ENCODE results near the gene PIGQ.
A peak's percentile ranks its signal among the peaks of the same experiment; 100 is the strongest.

Gene PIGQ

DNA sequence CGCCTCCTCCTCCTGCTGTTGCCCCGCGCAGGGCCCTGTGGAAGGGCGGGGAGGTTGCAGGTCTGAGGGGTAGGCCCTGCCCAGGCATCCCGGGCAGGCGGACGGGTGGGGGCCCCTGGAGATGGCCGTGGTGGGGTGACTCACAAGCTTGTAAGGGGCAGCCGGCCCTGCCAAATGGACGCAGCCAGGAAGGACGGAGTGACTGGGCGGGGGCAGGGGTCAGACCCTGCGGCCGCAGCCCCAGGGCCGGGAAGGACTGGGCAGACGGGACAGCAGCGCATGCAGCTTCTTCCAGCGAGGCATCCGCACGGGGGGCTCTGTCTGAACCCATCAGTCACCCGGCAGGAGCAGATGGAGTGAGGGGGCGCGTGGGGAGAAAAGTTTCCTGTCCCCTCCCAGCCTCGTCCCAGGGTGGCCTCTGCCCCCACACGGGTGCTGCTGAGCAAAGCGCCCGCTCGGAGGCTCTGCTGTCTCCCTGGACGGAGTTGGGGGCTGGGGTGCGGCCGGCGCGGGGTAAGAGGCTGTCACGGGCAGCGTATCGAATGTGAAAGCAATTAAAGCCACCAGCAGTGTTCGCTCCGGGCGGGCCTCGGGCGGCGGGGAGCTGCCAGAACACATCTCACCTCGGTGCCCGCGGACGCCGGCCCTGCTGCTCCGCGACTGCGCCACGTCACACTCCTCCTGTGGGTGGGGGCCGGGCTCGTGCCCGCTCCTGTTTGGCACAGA lies 15.0 kb upstream of the PIGQ start:
- no peak; the same call in 1 of the 3 replicates for ATAC-seq

DNA sequence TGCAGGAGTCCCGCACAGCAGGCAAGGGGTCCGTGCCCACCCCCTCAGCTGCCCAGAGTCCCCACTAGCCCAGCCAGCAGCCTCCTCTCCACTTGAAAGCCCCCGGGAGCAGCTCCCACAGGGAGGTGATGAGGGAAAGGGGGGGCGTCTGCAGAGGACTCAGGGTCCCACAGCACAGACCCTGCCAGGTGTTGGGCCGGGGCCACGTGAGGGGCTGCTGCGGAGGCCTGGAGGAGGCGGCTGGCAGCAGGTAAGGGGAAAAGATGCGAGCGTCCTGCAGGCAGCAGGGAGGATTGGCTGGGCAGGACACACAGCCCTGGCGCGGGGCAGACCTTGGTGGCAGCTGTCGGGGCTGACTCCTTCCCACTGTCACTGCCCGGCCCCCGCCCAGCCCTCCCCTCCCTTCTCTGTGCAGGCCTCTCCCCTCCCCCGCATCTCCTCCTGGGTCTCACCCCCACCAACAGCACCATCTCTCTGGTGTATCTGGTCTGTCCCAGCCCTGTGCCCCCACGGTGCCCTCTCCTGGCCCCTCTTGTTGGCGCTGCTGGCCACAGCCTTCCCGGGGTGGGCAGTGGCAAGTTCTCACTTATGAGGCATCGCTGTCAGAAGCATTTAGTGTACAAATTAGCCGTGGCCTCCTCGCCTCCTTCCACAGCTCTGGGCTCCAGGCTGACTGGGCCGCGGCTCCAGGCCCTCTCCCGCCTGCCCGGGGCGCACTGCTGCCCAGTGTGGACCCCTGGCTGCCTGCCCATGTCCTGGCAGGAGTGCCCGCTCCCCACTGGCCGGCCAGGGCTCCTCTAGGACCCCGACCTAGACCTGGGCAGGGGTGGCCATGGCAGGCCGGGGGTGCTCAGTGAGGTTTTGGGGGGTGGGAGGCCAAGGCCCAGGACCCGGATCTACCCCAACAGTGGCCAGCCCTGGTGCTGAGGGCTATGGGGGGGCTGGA lies 14.0 kb upstream of the PIGQ start:
- TF ChIP-seq GLIS3 (CRISPR knock-in tag; IDR thresholded peaks at IDR 0.05) (no peak), ZFP3 (CRISPR knock-in tag; IDR thresholded peaks at IDR 0.05) (no peak), CSDC2 (CRISPR knock-in tag; IDR thresholded peaks at IDR 0.05) (no peak), ZC3H10 (CRISPR knock-in tag; IDR thresholded peaks at IDR 0.05) (no peak)

More for the DNA sequence above, 15.0 kb upstream of the PIGQ start:
- TF ChIP-seq PPARA (CRISPR knock-in tag; IDR thresholded peaks at IDR 0.05; ENCODE audit: borderline replicate concordance) (no peak), RARB (CRISPR knock-in tag; IDR thresholded peaks at IDR 0.05) (no peak), BACH2 (CRISPR knock-in tag; IDR thresholded peaks at IDR 0.05; ENCODE audit: borderline replicate concordance) (no peak), CSRNP3 (CRISPR knock-in tag; IDR thresholded peaks at IDR 0.05) (no peak), ZFP30 (CRISPR knock-in tag; IDR thresholded peaks at IDR 0.05) (no peak), PATZ1 (CRISPR knock-in tag; IDR thresholded peaks at IDR 0.05; ENCODE audit: borderline replicate concordance) (no peak), CSDC2 (CRISPR knock-in tag; IDR thresholded peaks at IDR 0.05) (no peak), TCF4 (CRISPR knock-in tag; IDR thresholded peaks at IDR 0.05; ENCODE audit: borderline replicate concordance) (no peak), GLIS3 (CRISPR knock-in tag; IDR thresholded peaks at IDR 0.05) (no peak), ZC3H10 (CRISPR knock-in tag; IDR thresholded peaks at IDR 0.05) (no peak), ZNF70 (CRISPR knock-in tag; IDR thresholded peaks at IDR 0.05) (no peak), OSR1 (CRISPR knock-in tag; IDR thresholded peaks at IDR 0.05) (no peak)

DNA sequence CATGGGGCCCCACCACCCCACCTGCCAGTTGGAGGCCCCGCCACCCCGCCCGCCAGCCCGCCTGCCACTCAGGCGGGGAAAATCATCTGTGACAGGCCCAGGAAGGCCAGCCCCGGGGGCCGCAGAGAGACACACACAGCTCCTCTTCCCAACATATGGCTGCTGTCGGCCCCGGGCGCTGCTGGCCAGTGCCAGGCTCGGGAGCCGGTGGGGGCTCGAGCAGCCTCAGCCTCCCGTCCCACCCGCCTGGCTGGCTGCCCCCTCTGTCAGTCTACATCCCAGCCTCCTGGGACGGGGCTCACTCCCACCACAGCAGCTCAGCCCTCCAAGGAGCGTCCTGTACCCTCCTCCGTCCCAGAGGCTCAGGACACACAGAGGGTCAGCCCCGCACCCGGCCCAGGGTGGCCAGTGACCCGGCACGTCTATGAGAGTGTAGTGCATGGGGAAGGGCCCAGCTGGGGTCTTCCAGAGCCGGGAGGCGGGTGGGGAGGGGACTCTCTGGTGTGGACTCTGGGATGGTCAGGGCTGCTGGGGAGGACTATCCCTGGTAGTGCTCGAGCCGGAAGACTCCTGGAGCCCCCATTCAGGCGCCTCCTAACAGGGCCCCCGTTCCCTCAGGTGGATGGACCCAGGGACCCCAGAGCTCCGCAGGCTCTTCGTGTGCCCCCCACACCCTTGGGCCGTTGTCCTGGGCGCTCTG lies 13.1 kb upstream of the PIGQ start:
- no peak; the same call in 2 of the 3 replicates for ATAC-seq
- TF ChIP-seq TOX (CRISPR knock-in tag; IDR thresholded peaks at IDR 0.05; ENCODE audit: borderline replicate concordance) = no peak
- TF ChIP-seq CSDC2 (CRISPR knock-in tag; IDR thresholded peaks at IDR 0.05) = no peak
- no peak for TF ChIP-seq CSRNP3 (CRISPR knock-in tag; IDR thresholded peaks at IDR 0.05)
- no peak for TF ChIP-seq ZNF8 (CRISPR knock-in tag; IDR thresholded peaks at IDR 0.05)
- TF ChIP-seq, protein P1, sequence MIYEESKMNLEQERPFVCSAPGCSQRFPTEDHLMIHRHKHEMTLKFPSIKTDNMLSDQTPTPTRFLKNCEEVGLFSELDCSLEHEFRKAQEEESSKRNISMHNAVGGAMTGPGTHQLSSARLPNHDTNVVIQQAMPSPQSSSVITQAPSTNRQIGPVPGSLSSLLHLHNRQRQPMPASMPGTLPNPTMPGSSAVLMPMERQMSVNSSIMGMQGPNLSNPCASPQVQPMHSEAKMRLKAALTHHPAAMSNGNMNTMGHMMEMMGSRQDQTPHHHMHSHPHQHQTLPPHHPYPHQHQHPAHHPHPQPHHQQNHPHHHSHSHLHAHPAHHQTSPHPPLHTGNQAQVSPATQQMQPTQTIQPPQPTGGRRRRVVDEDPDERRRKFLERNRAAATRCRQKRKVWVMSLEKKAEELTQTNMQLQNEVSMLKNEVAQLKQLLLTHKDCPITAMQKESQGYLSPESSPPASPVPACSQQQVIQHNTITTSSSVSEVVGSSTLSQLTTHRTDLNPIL (CRISPR knock-in tag; IDR thresholded peaks at IDR 0.05; ENCODE audit: low read depth) = no peak
- TF ChIP-seq SNAI2 (CRISPR knock-in tag; IDR thresholded peaks at IDR 0.05) = no peak
- no peak for TF ChIP-seq TSHZ2 (CRISPR knock-in tag; IDR thresholded peaks at IDR 0.05)
- no peak for TF ChIP-seq ZFP3 (CRISPR knock-in tag; IDR thresholded peaks at IDR 0.05)
- no peak for TF ChIP-seq ISL1 (CRISPR knock-in tag; IDR thresholded peaks at IDR 0.05)
- no peak for TF ChIP-seq ZFP30 (CRISPR knock-in tag; IDR thresholded peaks at IDR 0.05)
- no peak for TF ChIP-seq TCF4 (CRISPR knock-in tag; IDR thresholded peaks at IDR 0.05; ENCODE audit: borderline replicate concordance)
- TF ChIP-seq POU6F1 (CRISPR knock-in tag; IDR thresholded peaks at IDR 0.05; ENCODE audit: borderline replicate concordance, low read depth) = no peak
- TF ChIP-seq ZNF565 (CRISPR knock-in tag; conservative IDR thresholded peaks at IDR 0.05; ENCODE audit: low read depth) = no peak
- no peak for TF ChIP-seq RARB (CRISPR knock-in tag; IDR thresholded peaks at IDR 0.05)
- TF ChIP-seq ZC3H10 (CRISPR knock-in tag; IDR thresholded peaks at IDR 0.05) = no peak
- TF ChIP-seq PPARA (CRISPR knock-in tag; IDR thresholded peaks at IDR 0.05; ENCODE audit: borderline replicate concordance) = no peak
- TF ChIP-seq ARNTL (CRISPR knock-in tag; IDR thresholded peaks at IDR 0.05; ENCODE audit: borderline replicate concordance, low read depth) = no peak
- no peak for TF ChIP-seq GLIS3 (CRISPR knock-in tag; IDR thresholded peaks at IDR 0.05)
- no peak for TF ChIP-seq BACH2 (CRISPR knock-in tag; IDR thresholded peaks at IDR 0.05; ENCODE audit: borderline replicate concordance)
- TF ChIP-seq OSR1 (CRISPR knock-in tag; IDR thresholded peaks at IDR 0.05) = no peak

More for the DNA sequence above, 14.0 kb upstream of the PIGQ start:
- peak; percentile 70 for ATAC-seq
